Stimulated activated CD4-positive, alpha-beta T cell treated with anti-CD3 and anti-CD28 coated beads, Interleukin-1b, Interleukin-23, amount 100 ng/mL, for 24 hours (primary cell): ENCODE results near the gene LANCL2.
"Not testable (repeated sequence)": the region's sequence is repeated elsewhere in the genome, so short reads cannot be mapped to it uniquely, and the experiment has no call there.

ENCODE experiments used
- DNase-seq, 4 experiments: peaks; one replicate each; pipeline ENCODE4 v3.0.0-alpha.2; 2020; ENCODE audit warnings: low read depth in 4 of 4, low spot score in 1 of 4

The LANCL2 gene, protein sequence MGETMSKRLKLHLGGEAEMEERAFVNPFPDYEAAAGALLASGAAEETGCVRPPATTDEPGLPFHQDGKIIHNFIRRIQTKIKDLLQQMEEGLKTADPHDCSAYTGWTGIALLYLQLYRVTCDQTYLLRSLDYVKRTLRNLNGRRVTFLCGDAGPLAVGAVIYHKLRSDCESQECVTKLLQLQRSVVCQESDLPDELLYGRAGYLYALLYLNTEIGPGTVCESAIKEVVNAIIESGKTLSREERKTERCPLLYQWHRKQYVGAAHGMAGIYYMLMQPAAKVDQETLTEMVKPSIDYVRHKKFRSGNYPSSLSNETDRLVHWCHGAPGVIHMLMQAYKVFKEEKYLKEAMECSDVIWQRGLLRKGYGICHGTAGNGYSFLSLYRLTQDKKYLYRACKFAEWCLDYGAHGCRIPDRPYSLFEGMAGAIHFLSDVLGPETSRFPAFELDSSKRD

DNA sequence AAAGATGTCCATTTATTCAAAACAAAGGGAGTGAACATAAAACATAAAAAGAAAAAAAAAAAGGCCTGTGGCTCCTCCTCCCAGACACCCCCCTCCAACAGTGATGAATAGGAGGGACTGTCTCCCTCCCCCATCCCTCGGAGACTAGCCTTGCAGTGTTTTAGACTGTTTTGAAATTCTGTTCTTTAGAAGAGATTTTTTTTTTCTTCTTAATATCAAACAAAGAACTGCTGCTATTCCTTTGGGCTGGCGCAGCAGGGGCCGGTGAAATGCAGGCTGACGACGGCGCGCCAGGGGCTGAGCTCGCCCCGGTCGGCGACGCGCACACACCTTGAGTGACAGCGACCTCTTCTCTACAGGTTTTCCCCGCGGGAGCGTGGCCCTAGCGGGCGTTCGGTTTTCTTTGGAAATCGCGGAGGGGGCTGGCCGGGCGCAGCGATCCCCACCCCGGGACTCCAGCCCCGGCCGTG is at the start of gene LANCL2:
Gene LANCL2 (plus strand): TSS at position 133 of the 470 bp plus-strand sequence. CDS start 689 bp downstream, outside the sequence.
- peak in 1 of 4 experiments; percentile 23 for DNase-seq

DNA sequence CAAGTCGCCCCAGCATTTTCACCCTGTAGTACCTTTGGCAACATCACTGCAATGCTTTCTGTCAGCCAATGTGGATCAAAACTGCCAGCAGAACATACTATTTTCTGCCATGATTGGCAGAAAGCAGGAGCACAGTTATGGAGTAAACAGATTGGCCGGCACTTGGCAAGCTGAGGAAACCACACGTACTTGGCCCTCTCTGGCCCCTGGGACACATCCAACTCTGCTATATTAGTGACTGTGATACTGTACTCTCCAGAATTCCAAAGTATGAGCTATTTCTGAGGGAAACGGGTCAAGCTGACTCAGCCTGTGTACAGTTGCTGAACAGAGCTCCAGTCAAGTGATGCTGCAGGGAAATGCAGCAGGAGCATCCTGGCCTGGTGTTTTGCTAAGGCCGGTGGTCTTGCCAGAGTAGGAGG is 39.8 kb upstream of the LANCL2 start:
- no peak for DNase-seq

DNA sequence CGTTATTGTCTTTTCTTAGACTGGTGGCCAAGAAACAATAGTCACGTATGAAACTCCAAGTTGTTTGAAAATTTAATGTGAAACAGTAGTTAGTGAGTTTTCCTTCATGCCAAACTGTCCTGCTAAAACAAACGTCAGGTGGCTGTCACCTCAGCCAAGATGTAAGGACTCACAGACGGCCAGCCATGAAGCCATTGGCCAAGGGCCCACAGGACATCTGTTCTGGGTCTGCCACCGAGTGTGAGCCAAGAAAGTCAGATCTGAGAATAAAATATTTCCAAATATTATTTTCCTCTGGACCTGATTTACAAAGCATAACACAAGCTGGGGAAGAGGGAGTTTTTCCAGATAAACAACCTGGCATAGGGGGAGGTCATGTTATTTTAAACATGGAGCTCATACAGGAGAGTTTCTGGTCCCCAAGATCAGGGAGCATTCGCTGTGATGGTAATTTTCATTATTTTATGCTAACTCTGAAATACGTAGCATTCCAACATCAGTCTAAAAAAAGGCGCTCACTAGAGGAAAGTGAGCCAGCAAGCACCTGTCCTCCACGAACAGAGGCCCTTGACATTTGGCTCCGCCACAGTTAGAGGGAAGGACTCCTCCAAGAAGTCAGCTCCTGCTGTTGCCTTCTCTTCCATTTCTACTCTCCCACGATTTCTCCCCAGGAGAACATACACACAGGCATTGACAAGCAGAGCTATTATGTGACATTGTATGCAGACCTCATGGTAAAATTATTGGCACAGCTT is 38.9 kb upstream of the LANCL2 start:
- no peak for DNase-seq

DNA sequence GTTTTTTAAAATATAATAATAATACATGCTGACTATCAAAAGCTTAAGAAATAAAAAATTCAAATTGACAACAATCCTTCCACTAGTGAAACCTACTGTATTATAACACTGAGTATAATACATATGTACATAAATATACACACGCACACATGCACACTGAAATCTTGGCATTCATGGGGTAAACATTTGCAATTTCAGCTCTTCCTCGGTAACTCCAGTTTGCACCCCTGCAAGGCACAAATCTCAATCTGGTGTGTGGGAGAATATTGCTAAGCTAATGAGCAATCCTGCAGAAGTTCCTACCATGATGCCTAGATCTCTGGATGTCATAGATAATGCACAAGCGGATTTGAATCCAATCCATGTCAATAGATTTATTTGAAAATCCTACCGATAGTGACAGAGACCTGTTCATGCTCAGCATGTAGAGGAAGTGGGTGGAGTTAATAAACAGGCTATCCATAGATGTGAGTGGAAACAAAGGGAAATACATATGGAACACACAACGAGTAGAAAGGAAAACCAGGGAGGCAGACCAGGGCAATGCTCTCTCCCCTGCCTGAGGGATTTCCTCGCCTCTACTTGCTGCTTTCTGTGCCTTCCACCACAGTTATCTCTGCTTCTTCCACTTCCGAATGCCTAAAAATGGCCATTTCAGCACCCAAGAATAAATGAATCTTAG is 38.1 kb upstream of the LANCL2 start:
- DNase-seq, result no peak

DNA sequence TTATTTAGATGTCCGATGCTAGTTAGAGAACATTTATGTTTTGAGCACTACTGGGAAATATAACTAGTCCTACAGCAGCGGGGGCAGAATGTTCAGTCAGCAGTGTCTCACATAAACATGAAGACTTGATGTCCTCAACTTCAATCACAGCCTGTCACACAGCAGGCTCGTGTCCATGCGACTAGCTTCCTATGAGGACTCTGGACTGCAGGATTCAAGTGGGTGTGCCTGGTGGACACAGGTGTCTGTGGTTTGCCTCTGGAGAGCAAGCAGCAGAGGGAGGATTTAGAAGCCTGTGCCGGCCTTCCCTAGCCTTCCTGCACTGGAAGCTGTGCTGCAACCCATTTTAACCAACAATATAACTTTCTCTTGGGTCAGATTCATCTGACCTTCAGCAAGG is 30.0 kb upstream of the LANCL2 start:
- DNase-seq, result no peak

DNA sequence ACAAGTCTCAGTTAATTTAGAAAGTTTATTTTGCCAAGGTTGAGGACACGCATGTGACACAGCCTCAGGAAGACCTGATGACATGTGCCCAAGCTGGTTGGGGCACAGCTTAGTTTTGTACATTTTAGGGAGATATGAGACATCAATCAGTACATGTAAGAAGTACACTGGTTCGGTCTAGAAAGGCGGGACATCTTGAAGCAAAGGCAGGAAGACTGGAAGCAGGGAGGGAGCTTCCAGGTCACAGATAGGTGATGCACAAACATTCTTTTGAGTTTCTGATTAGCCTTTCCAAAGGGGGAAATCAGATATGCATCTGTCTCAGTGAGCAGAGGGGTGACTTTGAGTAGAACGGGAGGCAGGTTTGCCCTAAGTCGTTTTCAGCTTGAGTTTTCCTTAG is 29.4 kb upstream of the LANCL2 start:
- DNase-seq, result no peak

DNA sequence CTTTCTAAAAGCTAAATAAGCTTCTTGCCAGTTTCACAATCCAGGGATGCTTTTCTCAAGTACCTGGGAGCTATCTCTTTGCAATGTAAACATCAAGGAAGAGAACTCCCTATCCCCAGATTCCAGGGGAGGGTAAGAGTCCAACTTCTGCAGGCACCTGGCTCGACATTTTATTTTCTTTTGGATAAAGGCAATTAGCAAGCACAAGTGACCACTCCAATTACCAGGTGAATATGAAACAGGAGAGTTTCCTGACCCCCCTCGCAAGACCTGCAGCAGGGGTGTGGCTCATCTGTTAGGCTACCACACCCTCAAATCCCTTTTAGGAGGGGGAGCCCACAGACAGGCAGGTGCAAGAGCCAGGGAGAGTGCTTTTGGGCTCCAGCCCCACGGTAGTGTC is 28.6 kb upstream of the LANCL2 start:
- DNase-seq, result no peak

DNA sequence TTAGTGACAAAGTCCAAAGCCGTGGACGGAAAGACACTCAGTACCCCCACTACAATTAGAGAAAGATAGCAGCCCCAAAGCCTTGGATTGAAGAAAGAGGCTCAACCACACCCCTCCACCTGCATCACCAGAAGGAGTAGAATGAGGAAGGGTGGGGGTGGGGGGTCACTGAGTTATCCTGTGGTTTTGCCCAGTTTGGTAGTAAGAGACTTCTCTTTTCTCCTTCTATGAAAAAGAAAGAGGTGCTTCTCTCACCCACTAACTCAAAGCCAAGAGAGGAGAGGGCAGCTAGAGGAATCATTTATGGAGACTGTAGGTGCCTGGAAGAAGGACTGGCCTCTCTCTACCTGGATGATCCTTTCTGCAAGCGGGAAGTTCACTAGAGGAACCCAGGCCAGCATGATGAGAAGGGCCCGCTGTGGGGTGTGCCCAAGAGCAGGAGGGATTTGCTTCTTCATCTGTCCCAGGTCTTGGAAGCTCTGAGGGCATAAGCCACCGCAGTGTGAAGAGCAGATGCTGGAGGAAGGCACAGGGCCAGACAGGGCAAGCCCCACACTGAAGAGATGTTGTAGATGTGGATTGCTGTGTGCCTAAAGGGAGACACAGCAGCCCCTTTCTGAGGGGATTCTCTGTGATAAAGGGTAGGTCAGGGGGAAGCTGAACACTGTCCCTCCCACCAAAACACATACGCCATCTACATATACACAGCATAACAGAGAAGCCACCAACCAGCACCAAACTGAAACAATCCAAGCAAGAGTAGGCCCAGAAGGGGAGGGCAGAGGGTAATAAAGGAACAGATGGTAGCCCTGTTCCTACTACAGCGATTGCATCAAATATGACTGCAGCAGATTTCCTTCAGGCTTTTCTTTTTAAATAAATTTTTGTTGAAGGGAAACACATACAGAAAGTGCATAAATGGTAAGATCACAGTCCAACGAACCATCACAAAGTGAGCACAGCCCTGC is 25.8 kb upstream of the LANCL2 start:
- DNase-seq, result no peak

DNA sequence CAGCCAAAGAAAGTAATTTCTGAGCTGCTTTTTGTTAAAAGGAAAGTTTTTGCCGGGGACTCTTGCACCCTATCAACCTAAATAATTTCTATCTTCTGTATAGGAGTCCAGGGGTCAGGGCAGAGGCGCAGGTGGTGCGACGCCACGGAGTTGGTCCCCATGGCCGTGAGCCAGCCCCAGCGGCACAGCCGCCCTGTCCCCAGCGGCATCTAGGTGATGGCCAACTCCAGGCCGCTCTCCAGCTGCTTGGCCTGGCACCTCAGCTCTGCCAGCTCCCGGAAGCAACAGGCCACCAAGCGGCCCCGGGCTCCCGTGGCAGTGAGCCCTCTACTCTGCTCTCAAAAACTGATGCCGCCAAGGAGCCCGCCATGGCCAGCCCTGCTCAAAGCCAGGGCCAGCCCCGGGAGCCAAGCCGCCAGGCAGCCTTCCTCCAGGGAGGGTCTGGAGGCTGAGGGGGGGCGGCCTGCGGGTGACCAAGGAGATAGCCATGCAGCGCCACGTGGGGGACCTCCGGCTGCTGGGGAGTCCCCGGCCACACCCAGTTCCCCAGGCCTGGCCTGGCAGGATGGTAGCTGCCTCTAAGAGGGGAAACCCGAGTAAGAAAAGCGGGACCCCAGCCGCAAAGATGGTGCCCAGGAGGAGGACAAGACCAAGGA is 22.8 kb upstream of the LANCL2 start:
- DNase-seq, result no peak

DNA sequence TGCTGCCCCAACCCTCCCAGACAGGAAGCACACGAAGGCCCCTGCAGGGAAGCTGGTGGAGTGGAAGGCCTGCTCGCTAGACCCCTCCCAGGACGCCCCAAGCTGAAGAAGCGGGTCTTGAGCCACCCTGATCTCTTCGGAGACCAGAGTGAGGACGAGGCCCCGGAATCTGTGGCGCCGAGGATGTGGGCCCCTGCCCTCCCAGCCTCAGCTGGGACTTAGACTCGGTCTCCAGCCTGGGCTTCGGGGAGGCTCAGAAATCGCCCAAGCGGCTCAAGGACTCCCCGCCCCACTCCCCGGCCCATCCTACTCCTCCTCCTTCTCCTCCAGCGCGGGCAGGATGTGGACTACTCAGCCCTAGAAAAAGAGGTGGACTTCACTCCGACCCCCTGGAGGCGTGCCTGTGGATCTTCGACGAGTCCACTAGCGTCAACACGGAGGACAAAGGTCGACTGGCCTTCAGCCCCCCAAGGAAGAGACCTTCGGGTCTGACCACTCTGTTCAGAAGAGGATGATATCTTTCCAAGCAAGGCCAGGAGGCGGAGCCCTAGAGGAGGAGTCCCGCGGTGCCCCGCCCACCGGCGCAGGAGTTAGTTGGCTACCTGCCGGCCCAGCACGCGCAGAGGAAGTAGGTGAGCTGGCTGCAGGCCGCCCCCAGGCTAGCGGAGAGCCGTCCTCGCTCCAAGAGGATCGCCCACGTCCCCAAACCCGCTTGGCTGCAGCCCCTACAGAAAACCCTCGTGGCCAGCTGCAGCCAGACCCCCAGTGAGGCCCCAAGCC is 21.9 kb upstream of the LANCL2 start:
- no peak for DNase-seq

DNA sequence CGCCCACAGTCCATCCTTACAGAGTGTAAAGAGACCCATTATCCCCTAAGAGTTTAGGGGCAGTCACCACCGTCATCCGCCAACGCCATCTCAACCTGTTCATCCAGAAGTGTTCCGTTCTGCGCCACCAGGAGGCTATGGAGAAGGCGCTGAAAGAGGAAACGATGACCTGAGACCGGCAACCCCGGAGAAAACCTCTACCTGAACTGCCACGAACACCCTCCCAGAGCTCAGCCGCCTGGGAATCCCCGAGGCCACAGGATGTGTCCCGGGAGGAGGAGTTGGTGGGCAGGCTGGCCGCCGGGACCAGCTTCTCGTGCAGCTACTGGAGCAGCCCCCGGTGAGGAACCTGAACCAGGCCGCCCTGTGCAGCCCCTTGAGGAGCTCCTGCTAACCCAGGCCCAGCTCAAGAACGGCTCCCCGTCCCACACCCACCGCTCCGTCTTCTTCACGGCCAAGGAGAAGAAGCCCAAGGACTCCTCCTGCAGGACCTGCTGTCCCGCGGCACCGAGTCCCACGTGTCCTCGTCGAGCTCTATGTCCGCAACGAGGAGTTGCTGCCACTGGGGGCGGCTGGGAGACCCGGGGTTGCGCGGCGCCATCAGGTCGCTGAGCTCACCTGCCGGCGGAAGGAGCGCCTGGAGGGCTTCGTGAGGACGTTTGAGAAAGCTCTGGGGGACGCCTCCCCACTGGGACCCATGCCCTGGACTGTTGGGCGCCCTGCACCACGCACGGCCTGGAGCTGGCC is 21.1 kb upstream of the LANCL2 start:
- no peak for DNase-seq

DNA sequence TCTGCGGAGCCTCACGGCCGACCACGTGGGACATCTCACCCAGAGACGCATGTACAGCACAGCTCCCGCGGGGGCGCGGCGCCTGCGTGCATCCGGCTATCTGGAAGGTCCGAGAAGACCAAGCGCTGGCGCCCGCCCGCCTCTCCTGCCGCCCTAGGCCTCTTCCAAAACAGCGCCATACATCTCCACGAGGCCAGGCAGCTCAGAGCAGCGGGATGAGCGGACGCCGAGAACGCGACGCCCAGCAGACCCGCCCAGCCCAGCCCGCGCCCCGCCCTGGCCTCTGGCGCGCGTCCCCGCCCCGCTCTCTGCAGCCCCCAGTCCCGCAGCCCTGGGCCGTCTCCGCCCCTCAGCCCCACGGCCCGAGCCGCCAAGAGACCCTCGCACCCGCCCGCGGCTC is 20.3 kb upstream of the LANCL2 start:
- no peak for DNase-seq

DNA sequence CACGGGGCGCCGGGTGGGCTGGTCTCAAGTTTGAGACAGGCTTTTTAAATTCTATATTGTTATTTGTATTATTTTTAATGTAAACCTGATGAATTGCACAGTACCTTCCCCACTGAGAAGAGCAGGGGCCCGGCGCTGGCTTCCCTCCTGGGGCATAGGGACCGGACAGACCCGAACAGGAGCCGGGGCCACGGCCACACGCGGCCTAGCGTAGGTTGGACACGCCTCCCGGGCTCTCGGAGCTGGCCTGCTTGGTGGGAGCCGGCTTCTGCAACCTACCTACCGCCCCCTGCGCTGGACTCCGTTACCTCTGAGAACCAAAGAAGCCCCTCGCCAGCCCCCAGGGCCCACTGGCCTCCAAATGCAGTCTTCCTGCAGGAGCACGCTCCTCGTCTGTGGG is 19.8 kb upstream of the LANCL2 start:
- no peak for DNase-seq

DNA sequence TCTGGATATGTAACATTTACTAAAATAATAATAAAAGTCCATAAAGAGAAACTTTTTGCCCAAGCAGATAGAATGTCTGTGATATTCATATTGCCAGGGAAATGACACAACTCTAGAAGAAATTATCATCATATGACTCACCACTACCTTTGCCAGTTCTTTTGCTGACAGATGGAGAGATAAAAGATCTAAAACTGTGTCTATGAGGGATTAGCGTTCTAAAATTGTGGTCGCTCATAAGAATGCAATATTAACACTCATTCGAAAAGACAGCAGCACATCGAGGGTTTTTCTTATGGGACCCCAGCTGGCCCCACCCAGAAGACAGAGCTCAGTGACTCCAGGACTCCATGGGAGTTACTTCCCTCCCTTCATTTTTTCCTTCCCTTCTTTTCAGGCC is 16.6 kb upstream of the LANCL2 start:
- no peak for DNase-seq

DNA sequence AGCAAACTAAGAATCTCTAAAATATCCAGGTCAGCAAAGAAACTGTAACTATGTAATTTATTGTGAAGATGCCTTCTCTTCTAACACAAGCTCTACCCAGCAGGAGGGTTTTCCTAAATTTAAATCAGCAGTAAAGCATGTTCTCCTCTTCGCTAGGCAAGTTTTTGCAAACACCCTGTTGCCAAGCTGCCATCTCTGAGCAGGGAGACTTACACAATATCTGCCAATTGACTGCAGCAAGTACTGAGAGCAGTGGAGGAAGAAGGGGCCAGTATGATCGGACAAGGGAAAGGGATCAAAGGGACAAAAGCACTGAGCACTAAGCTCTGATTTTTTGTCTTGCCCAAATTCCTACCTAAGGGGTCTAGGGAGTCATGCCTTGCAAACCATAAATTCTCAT is 16.0 kb upstream of the LANCL2 start:
- no peak for DNase-seq

DNA sequence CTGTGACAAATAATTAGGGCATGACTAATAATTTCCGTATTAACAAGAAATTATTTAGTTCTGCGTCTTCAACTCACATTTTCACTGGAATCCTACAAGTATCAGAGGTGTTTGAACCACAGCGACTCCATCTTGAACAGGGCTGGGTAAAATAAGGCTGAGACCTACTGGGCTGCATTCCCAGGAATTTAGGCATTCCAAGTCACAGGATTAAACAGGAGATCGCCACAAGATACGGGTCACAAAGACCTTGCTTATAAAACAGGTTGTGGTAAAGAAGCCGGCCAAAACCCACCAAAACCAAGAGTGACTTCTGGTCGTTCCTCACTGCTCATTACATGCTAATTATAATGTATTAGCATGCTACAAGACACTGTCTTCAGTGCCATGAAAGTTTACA is 14.9 kb upstream of the LANCL2 start:
- DNase-seq, result no peak

DNA sequence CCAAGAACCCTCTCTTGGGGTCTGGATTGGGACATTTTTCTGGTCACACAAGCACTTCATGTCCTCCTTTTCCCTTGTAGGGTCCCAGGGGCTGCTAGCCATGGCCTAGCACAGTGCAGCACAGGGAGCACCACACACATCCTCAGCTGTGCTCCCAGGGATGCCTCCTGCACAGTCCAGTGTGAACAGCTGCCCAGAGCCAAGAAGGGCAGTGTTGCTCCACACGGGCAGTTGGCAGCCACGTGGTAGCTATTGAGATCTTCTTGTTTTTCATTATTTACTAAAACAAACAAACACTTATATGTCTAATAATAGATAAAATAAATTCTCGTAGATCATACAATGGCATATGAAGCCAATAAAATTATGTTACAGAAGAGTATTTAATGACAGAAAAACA is 13.9 kb upstream of the LANCL2 start:
- no peak for DNase-seq

DNA sequence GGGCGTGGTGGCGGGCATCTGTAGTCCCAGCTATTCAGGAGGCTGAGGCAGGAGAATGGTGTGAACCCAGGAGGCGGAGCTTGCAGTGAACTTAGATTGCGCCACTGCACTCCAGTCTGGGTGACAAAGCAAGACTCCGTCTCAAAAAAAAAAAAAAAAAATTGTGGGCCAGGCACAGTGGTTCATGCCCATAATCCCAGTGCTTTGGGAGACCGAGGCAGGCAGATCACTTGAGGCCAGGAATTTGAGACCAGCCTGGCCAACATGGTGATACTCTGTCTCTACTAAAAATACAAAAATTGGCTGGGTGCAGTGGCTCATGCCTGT is 12.2 kb upstream of the LANCL2 start:
- not testable (repeated sequence) for DNase-seq

DNA sequence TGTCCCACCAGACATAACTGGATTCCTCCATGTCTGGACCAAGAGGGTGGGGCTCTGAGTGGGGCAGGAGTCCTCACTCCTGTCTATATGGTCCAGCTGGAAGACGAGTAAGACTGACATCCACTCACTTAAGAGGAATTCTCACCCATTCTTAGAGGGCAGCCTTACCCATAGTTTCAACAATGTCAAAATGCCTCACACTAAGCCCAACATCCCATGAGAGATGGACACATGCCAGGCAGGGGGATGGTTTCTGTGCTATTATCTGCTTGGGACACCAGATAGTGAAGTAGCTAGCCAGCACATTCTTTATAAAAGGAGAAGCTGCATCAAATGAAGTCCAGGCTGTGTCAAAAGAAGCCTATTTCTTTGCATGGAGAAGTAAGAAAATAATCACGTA is 4.7 kb upstream of the LANCL2 start:
- no peak for DNase-seq
